GM19099 (cell line): ENCODE measurements around the gene CCDC148.

Experiments used
- POLR2A ChIP-seq: IDR thresholded peaks from 3 replicates; pipeline ENCODE4 v1.6.1; 2011; ENCODE audit warnings: low read depth; ENCODE audit not compliant: insufficient read length; ENCODE audit errors: extremely low read depth

Gene CCDC148

GRCh38 chr2:158460632-158461297 is 4.2 kb upstream of the CCDC148 start:
- TF ChIP-seq POLR2A = no peak

GRCh38 chr2:158459161-158460003 is 2.8 kb upstream of the CCDC148 start:
- no peak for TF ChIP-seq POLR2A

GRCh38 chr2:158458617-158458920 is 2.0 kb upstream of the CCDC148 start:
- TF ChIP-seq POLR2A = no peak

- no peak for TF ChIP-seq POLR2A
Measured at GRCh38 chr2:158457826-158458616, 1.5 kb upstream of the CCDC148 start.

GRCh38 chr2:158457092-158457825 is 706 bp upstream of the CCDC148 start:
- TF ChIP-seq POLR2A = peak; percentile 16

GRCh38 chr2:158443606-158444005 is 12.9 kb downstream of the CCDC148 start:
- no peak for TF ChIP-seq POLR2A

GRCh38 chr2:158432117-158432516 is 24.4 kb downstream of the CCDC148 start:
- no peak for TF ChIP-seq POLR2A

- TF ChIP-seq POLR2A = no peak
Measured at GRCh38 chr2:158414538-158414937, 42.0 kb downstream of the CCDC148 start.

- TF ChIP-seq POLR2A = no peak
Measured at GRCh38 chr2:158413581-158413980, 43.0 kb downstream of the CCDC148 start.

GRCh38 chr2:158412206-158412605 is 44.3 kb downstream of the CCDC148 start:
- TF ChIP-seq POLR2A = no peak

GRCh38 chr2:158411748-158412147 is 44.8 kb downstream of the CCDC148 start:
- no peak for TF ChIP-seq POLR2A

- TF ChIP-seq POLR2A = no peak
Measured at GRCh38 chr2:158410132-158410531, 46.4 kb downstream of the CCDC148 start.

GRCh38 chr2:158407031-158407430 is 49.5 kb downstream of the CCDC148 start:
- no peak for TF ChIP-seq POLR2A

- no peak for TF ChIP-seq POLR2A
Measured at GRCh38 chr2:158405341-158405740, 51.2 kb downstream of the CCDC148 start.

- no peak for TF ChIP-seq POLR2A
Measured at GRCh38 chr2:158403237-158403636, 53.3 kb downstream of the CCDC148 start.
